Esophagus (tissue), 2 donors: ENCODE data around the gene WNT2B. TPM values are rescaled to one million over a fixed set of nuclear protein-coding genes. Genes with fewer than 3 reads are reported as not detected.

Experiments
- H3K27ac ChIP-seq, 2 donors: one replicate each; pipeline ENCODE4 v1.5.1; 2013; ENCODE audit warnings: low read depth in 2 of 2, mild to moderate bottlenecking in 2 of 2, inconsistent platforms in 1 of 2, low read length in 1 of 2, moderate library complexity in 1 of 2
- H3K27me3 ChIP-seq, 2 donors: one replicate each; pipeline ENCODE4 v1.6.1; 2013; ENCODE audit warnings: low read length in 2 of 2, control low read depth in 1 of 2, mild to moderate bottlenecking in 1 of 2; ENCODE audit not compliant: insufficient read depth in 2 of 2, control insufficient read depth in 1 of 2
- H3K36me3 ChIP-seq, 2 donors: one replicate each; pipeline ENCODE4 v1.6.1; 2013; ENCODE audit warnings: low read length in 1 of 2; ENCODE audit not compliant: control insufficient read depth in 2 of 2, insufficient read depth in 2 of 2
- H3K4me1 ChIP-seq, 2 donors: one replicate each; pipeline ENCODE4 v1.6.1; 2013; ENCODE audit warnings: low read length in 1 of 2; ENCODE audit not compliant: control insufficient read depth in 2 of 2, insufficient read depth in 2 of 2
- H3K4me3 ChIP-seq, 2 donors: one replicate each; pipeline ENCODE4 v1.5.1; 2013; ENCODE audit warnings: low read length in 2 of 2, mild to moderate bottlenecking in 2 of 2, low read depth in 1 of 2, moderate library complexity in 1 of 2
- H3K9me3 ChIP-seq, 2 donors: one replicate each; pipeline ENCODE4 v1.6.1; 2013; ENCODE audit warnings: mild to moderate bottlenecking in 2 of 2, low read depth in 1 of 2, low read length in 1 of 2, moderate library complexity in 1 of 2; ENCODE audit not compliant: control insufficient read depth in 2 of 2, insufficient read depth in 1 of 2
- WGBS, 2 donors: extraction: QIAGEN DNeasy Blood & Tissue Kit; methylation state at CpG; one replicate each; pipeline ENCODE4 v1.1.7; 2013; 5-methylcytosine and 5-hydroxymethylcytosine counted together
- polyA plus RNA-seq, 2 donors: library from polyadenylated mRNA; stranded (reverse); fragments of 200-250 nt; gene quantifications; one replicate each; pipeline ENCODE4 v1.2.3, GENCODE V29; 2013
- donor health status: healthy with polysubstance abuse.
- donor health status: Bipolar disorder and iron deficiency.

The WNT2B gene
- polyA plus RNA-seq, 2 donors = 2.2 to 3.2 TPM

- 54 to 70% methylated on average over 2 of the region's 2 CpGs for WGBS, 2 donors
- no peak overlapping the region for H3K4me3 ChIP-seq
- no peaks in the 10 kb centered on the region for H3K27me3 ChIP-seq
Measured at GRCh38 chr1:112502826-112503225, 5.9 kb upstream of the WNT2B start.

GRCh38 chr1:112504001-112504660 is 4.6 kb upstream of the WNT2B start:
- Histone ChIP-seq H3K27me3 (no peaks in the 10 kb centered on the region), H3K4me1 (peaks cover 0 to 7% of the 10 kb centered on the region in 2 donors), H3K9me3 (no peaks in the 10 kb centered on the region), H3K27ac (no peak overlapping the region), H3K4me3 (no peak overlapping the region), H3K36me3 (no peaks in the 10 kb centered on the region)
- 77 to 78% methylated on average over 11 of the region's 11 CpGs for WGBS, 2 donors

More at GRCh38 chr1:112502826-112503225, 5.9 kb upstream of the WNT2B start:
- no peaks in the 10 kb centered on the region for H3K9me3 ChIP-seq
- no peak overlapping the region for H3K27ac ChIP-seq
- peaks cover 0 to 2% of the 10 kb centered on the region in 2 donors for H3K4me1 ChIP-seq
- no peaks in the 10 kb centered on the region for H3K36me3 ChIP-seq

DNA sequence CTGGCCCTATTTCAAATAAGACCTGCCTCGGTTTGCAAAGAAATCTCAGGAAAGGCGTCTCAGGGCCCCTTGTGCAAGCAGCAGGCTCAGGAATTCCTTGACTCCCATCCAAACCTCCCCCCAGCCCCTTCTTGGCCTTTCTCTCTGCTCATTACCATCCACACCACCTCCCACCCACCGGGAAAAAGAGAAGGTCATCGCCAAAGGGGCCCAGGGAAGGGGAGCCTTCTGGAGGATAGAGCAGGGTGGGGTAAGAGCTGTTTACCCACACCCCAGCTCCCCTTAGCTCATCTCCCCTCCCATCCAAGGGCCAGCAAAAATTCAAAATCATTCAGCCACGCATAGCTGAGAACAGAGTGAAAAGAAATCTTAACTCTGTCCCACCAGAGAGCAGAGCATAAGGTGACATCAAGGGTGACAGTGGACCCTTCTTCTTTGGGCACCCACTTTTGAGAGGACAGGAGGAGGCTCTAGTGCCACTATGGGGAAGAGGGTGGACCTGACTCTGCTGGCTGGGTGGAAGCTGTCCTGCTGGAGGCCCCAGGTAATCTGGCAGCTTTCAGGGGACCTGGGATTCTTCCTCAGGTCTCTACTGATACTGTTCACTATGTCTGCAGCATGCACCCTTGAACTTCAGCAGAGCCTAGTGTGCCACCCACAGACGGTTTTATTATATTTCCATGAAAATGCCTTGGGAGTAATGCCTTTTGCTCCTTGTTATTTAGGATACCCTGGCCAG is 3.9 kb upstream of the WNT2B start:
- 71 to 73% methylated on average over 6 of the region's 6 CpGs for WGBS, 2 donors
- Histone ChIP-seq H3K36me3 (no peaks in the 10 kb centered on the region), H3K27me3 (no peaks in the 10 kb centered on the region), H3K4me3 (no peak overlapping the region), H3K4me1 (peaks cover 0 to 12% of the 10 kb centered on the region in 2 donors), H3K27ac (no peak overlapping the region), H3K9me3 (no peaks in the 10 kb centered on the region)

GRCh38 chr1:112505400-112505785 is 3.4 kb upstream of the WNT2B start:
- no peaks in the 10 kb centered on the region for H3K9me3 ChIP-seq
- H3K27ac ChIP-seq = no peak overlapping the region
- H3K27me3 ChIP-seq = no peaks in the 10 kb centered on the region
- 76 to 80% methylated on average over 1 of the region's 1 CpG for WGBS, 2 donors
- H3K4me3 ChIP-seq = no peak overlapping the region
- H3K4me1 ChIP-seq = peaks cover 0 to 12% of the 10 kb centered on the region in 2 donors
- no peaks in the 10 kb centered on the region for H3K36me3 ChIP-seq

DNA sequence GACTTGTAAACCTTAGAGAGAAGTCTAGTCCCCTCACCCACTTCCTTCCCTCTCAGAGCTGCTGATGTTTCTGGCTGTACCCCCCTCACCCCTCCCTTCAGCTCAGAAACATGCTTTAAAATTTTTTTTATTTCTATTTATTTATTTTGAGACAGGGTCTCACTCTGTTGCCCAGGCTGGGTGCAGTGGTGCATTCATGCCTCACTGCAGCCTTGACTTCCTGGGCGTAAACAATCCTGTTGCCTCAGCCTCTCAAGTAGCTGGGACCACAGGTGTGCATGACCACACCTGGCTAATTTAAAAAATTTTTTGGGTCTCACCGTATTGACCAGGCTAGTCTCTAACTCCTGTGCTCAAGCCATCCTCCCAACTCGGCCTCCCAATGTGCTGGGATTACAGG is 2.9 kb upstream of the WNT2B start:
- Histone ChIP-seq H3K27me3 (no peaks in the 10 kb centered on the region), H3K4me3 (no peak overlapping the region), H3K27ac (no peak overlapping the region), H3K9me3 (no peaks in the 10 kb centered on the region), H3K4me1 (peaks cover 0 to 12% of the 10 kb centered on the region in 2 donors), H3K36me3 (no peaks in the 10 kb centered on the region)
- 80 to 87% methylated on average over 3 of the region's 3 CpGs for WGBS, 2 donors

DNA sequence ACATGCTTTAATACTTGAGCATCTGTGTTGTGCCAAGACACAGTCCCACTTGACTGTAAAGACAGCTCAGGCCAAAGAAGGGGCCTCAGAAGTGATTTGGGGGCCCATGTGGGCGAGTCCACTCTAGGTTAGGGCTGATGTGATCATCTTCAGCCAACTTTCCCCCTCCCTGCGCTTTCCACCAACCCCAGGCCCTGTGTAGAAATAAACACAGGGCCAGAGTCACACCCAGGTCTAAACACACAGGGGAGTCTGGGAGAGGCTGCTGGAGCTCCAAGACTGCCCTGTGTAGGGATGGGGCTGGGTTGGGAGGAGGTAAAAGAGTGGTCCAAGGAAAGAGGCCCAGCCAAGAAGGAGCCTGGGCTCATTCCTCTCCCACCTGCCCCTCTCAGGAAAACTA is 2.5 kb upstream of the WNT2B start:
- Histone ChIP-seq H3K36me3 (no peaks in the 10 kb centered on the region), H3K27ac (no peak overlapping the region), H3K9me3 (no peaks in the 10 kb centered on the region), H3K4me3 (no peak overlapping the region), H3K27me3 (no peaks in the 10 kb centered on the region), H3K4me1 (peaks cover 0 to 12% of the 10 kb centered on the region in 2 donors)
- WGBS, 2 donors = 77 to 88% methylated on average over 2 of the region's 2 CpGs

GRCh38 chr1:112506731-112507130 is 2.0 kb upstream of the WNT2B start:
- H3K27me3 ChIP-seq = no peaks in the 10 kb centered on the region
- no peak overlapping the region for H3K27ac ChIP-seq
- H3K36me3 ChIP-seq = no peaks in the 10 kb centered on the region
- 90 to 91% methylated on average over 8 of the region's 8 CpGs for WGBS, 2 donors
- no peak overlapping the region for H3K4me3 ChIP-seq
- H3K4me1 ChIP-seq = peaks cover 0 to 10% of the 10 kb centered on the region in 2 donors
- H3K9me3 ChIP-seq = no peaks in the 10 kb centered on the region

DNA sequence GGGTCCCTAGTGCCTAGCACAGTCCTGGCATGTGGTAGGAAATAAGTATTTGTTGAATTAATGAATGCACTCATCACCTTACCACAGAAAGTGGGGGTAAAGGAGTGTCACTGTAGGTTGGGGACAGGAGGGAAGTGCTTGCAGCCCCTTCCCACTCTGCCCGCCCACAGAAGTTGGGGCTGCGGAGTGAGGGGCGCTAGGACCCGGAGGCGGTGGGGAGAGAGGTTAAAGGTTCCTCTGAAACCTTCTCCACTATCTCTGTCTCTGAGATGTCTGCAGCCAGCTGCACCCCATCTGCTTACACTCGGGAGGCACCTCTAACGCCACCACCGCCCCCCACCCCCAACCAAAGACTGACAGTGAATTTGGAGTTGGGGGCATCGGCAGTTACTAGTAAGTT is 1.4 kb upstream of the WNT2B start:
- Histone ChIP-seq H3K27ac (no peak overlapping the region), H3K9me3 (no peaks in the 10 kb centered on the region), H3K4me3 (no peak overlapping the region), H3K27me3 (no peaks in the 10 kb centered on the region), H3K4me1 (peaks cover 0 to 10% of the 10 kb centered on the region in 2 donors), H3K36me3 (no peaks in the 10 kb centered on the region)
- WGBS, 2 donors = 81 to 88% methylated on average over 9 of the region's 9 CpGs

- peak overlapping the region; percentile 53 to 56 for H3K4me3 ChIP-seq
- H3K36me3 ChIP-seq = no peaks in the 10 kb centered on the region
- no peaks in the 10 kb centered on the region for H3K27me3 ChIP-seq
- H3K9me3 ChIP-seq = no peaks in the 10 kb centered on the region
- 1 to 2% methylated on average over 10 to 15 of the region's 15 CpGs for WGBS, 2 donors
- H3K27ac ChIP-seq = no peak overlapping the region
- peaks cover 0 to 13% of the 10 kb centered on the region in 2 donors for H3K4me1 ChIP-seq
Measured at GRCh38 chr1:112507921-112508277, 866 bp upstream of the WNT2B start.
